NCI-H2196 (cell line): ENCODE measurements around the gene RGS12.
A peak's percentile ranks its signal among the peaks of the same experiment; 100 is the strongest.

Experiments used
- DNase-seq: peaks from one replicate; lab custom pipeline; 2025; ENCODE audit not compliant: unreplicated experiment; lab: John Stamatoyannopoulos, UW

RGS12 gene

GRCh38 chr4:3252831-3253641, 39.8 kb upstream of the RGS12 start:
- DNase-seq: no peak

GRCh38 chr4:3253808-3254207, 39.0 kb upstream of the RGS12 start:
- no peak for DNase-seq

- no peak for DNase-seq
These were observed 38.3 kb upstream of the RGS12 start for GRCh38 chr4:3254302-3255131.

- DNase-seq: no peak
These were observed 37.1 kb upstream of the RGS12 start for GRCh38 chr4:3255611-3256186.

- DNase-seq: no peak
These were observed 36.4 kb upstream of the RGS12 start for GRCh38 chr4:3256230-3257102.

GRCh38 chr4:3257103-3257555, 35.7 kb upstream of the RGS12 start:
- peak; percentile 87 for DNase-seq

GRCh38 chr4:3257556-3258482, 35.0 kb upstream of the RGS12 start:
- DNase-seq: peak; percentile 65

- DNase-seq: no peak
These were observed 31.2 kb upstream of the RGS12 start for GRCh38 chr4:3261411-3262207.

- no peak for DNase-seq
These were observed 30.4 kb upstream of the RGS12 start for GRCh38 chr4:3262208-3263052.

GRCh38 chr4:3263053-3263875, 29.6 kb upstream of the RGS12 start:
- no peak for DNase-seq

- DNase-seq: no peak
These were observed 29.0 kb upstream of the RGS12 start for GRCh38 chr4:3263876-3264193.

- DNase-seq: no peak
These were observed 26.7 kb upstream of the RGS12 start for GRCh38 chr4:3266076-3266475.

- DNase-seq: no peak
These were observed 25.0 kb upstream of the RGS12 start for GRCh38 chr4:3267576-3268394.

- no peak for DNase-seq
These were observed 24.3 kb upstream of the RGS12 start for GRCh38 chr4:3268395-3269104.

- DNase-seq: no peak
These were observed 23.5 kb upstream of the RGS12 start for GRCh38 chr4:3269105-3269927.
